ENCODE results near the gene ALG8.

ALG8 gene

GRCh38 chr11:78158987-78159652 lies 19.7 kb upstream of the ALG8 start:
- no peak for DNase-seq (ENCODE audit: low read depth)
- H3K4me3 ChIP-seq (ENCODE audit: low read length) = no peak overlapping the region
- no peak for TF ChIP-seq CTCF (conservative IDR thresholded peaks at IDR 0.05; ENCODE audit: low read length)

- no peak for TF ChIP-seq CTCF (conservative IDR thresholded peaks at IDR 0.05; ENCODE audit: low read length)
- H3K4me3 ChIP-seq (ENCODE audit: low read length) = no peak overlapping the region
- DNase-seq (ENCODE audit: low read depth) = peak; percentile 53
Measured at GRCh38 chr11:78156127-78156844, 16.9 kb upstream of the ALG8 start.

- DNase-seq (ENCODE audit: low read depth) = no peak
- TF ChIP-seq CTCF (conservative IDR thresholded peaks at IDR 0.05; ENCODE audit: low read length) = no peak
- no peak overlapping the region for H3K4me3 ChIP-seq (ENCODE audit: low read length)
Measured at GRCh38 chr11:78151804-78152203, 12.4 kb upstream of the ALG8 start.

GRCh38 chr11:78150754-78151153 lies 11.3 kb upstream of the ALG8 start:
- no peak overlapping the region for H3K4me3 ChIP-seq (ENCODE audit: low read length)
- DNase-seq (ENCODE audit: low read depth) = no peak
- no peak for TF ChIP-seq CTCF (conservative IDR thresholded peaks at IDR 0.05; ENCODE audit: low read length)

GRCh38 chr11:78150346-78150745 lies 10.9 kb upstream of the ALG8 start:
- no peak for DNase-seq (ENCODE audit: low read depth)
- no peak for TF ChIP-seq CTCF (conservative IDR thresholded peaks at IDR 0.05; ENCODE audit: low read length)

GRCh38 chr11:78149646-78150045 lies 10.2 kb upstream of the ALG8 start:
- no peak overlapping the region for H3K4me3 ChIP-seq (ENCODE audit: low read length)
- peak; percentile 55 for DNase-seq (ENCODE audit: low read depth)
- peak; percentile 47 for TF ChIP-seq CTCF (conservative IDR thresholded peaks at IDR 0.05; ENCODE audit: low read length)

More at GRCh38 chr11:78150346-78150745, 10.9 kb upstream of the ALG8 start:
- H3K4me3 ChIP-seq (ENCODE audit: low read length) = no peak overlapping the region

GRCh38 chr11:78147807-78148206 lies 8.4 kb upstream of the ALG8 start:
- no peak for TF ChIP-seq CTCF (conservative IDR thresholded peaks at IDR 0.05; ENCODE audit: low read length)
- DNase-seq (ENCODE audit: low read depth) = no peak
- H3K4me3 ChIP-seq (ENCODE audit: low read length) = no peak overlapping the region
